ENCODE results near the gene CAV3.

The CAV3 gene

DNA sequence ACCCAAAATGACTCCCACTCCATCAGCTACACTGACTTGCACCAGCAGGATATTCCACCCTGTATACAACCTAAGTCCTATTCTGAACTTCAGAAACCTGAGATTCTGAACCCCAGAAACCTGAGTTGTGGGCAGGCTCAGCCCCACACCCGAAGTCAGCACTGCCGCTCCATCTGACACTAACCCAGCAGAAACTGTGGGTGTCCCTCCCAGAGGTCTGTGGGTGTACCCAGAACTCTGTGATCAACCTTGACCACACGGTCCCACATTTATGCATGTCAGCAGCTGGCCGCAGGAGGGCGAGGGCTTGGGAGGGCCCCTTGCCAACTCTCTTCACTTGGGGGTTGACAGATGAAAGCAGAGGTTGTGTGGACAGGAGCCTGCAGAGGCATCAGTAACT is 26.5 kb downstream of the CAV3 start (continued):
- TF ChIP-seq ZNF211 (tag by site-specific recombination; IDR thresholded peaks at IDR 0.05; ENCODE audit: low read depth): no peak
- TF ChIP-seq KLF8 (tag by site-specific recombination; IDR thresholded peaks at IDR 0.05): no peak
- TF ChIP-seq, protein P1, sequence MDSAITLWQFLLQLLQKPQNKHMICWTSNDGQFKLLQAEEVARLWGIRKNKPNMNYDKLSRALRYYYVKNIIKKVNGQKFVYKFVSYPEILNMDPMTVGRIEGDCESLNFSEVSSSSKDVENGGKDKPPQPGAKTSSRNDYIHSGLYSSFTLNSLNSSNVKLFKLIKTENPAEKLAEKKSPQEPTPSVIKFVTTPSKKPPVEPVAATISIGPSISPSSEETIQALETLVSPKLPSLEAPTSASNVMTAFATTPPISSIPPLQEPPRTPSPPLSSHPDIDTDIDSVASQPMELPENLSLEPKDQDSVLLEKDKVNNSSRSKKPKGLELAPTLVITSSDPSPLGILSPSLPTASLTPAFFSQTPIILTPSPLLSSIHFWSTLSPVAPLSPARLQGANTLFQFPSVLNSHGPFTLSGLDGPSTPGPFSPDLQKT (IDR thresholded peaks at IDR 0.05; ENCODE audit: borderline replicate concordance, low read depth, low read length): no peak
- TF ChIP-seq ZNF426 (tag by site-specific recombination; IDR thresholded peaks at IDR 0.05): no peak
- no peak for TF ChIP-seq ZNF214 (tag by site-specific recombination; IDR thresholded peaks at IDR 0.05; ENCODE audit: borderline replicate concordance)
- TF ChIP-seq ZNF768 (tag by site-specific recombination; IDR thresholded peaks at IDR 0.05): no peak

DNA sequence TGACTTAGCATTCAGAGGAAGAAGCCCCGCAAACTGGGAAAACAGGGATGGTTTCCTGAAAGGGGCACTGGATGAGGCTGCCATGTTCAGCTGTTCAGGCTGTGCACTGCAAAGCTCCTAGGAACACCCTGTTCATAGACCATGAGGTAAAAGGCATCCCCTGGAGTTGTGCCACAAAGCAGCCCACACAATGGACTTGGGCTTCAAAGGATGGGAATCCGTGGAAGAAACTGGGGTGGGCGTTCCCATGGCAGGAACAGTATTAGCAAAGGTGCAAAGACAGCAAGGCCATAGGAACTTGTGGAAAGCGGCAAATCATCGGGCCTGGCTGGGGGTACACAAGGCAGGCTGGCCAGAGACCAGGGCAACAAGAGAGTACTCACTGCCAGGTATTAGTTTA is 26.9 kb downstream of the CAV3 start:
- Histone ChIP-seq H3K27ac (ENCODE audit: extremely low read depth, low read depth, low read length) (no peak overlapping the region), H3K9me3 (ENCODE audit: control insufficient read depth, insufficient read depth, low read depth, low read length) (no peaks in the 10 kb centered on the region), H3K36me3 (ENCODE audit: control insufficient read depth in 2 of 2, insufficient read depth in 1 of 2, low read length in 2 of 2) (no peaks in the 10 kb centered on the region), H3K4me3 (ENCODE audit: low read depth, low read length) (no peak overlapping the region), H3K4me1 (ENCODE audit: control insufficient read depth, insufficient read depth, low read length) (no peaks in the 10 kb centered on the region)
- POLR2A ChIA-PET: no interaction called here
- CTCF ChIA-PET: interaction anchor here (1.0 to 3.8 kb wide), 2 partner anchors 9 to 19 kb away, joined by 3 to 25 read pairs; partner anchors contain the start of gene OXTR
- TF ChIP-seq YY1 (tag by site-specific recombination; IDR thresholded peaks at IDR 0.05) (no peak), ZNF366 (tag by site-specific recombination; conservative IDR thresholded peaks at IDR 0.05) (no peak), ZNF560 (tag by site-specific recombination; IDR thresholded peaks at IDR 0.05; ENCODE audit: borderline replicate concordance) (no peak), HOXD13 (CRISPR knock-in tag; IDR thresholded peaks at IDR 0.05; ENCODE audit: borderline replicate concordance) (no peak), ZNF350 (tag by site-specific recombination; IDR thresholded peaks at IDR 0.05) (no peak), ZNF174 (tag by site-specific recombination; IDR thresholded peaks at IDR 0.05) (no peak), ZNF311 (tag by site-specific recombination; IDR thresholded peaks at IDR 0.05; ENCODE audit: borderline replicate concordance) (no peak), ZNF501 (tag by site-specific recombination; IDR thresholded peaks at IDR 0.05) (no peak)
- TF ChIP-seq, protein P2, sequence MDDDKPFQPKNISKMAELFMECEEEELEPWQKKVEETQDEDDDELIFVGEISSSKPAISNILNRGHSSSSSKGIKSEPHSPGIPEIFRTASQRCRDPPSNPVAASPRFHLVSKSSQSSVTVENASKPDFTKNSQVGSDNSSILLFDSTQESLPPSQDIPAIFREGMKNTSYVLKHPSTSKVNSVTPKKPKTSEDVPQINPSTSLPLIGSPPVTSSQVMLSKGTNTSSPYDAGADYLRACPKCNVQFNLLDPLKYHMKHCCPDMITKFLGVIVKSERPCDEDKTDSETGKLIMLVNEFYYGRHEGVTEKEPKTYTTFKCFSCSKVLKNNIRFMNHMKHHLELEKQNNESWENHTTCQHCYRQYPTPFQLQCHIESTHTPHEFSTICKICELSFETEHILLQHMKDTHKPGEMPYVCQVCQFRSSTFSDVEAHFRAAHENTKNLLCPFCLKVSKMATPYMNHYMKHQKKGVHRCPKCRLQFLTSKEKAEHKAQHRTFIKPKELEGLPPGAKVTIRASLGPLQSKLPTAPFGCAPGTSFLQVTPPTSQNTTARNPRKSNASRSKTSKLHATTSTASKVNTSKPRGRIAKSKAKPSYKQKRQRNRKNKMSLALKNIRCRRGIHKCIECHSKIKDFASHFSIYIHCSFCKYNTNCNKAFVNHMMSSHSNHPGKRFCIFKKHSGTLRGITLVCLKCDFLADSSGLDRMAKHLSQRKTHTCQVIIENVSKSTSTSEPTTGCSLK (tag by site-specific recombination; IDR thresholded peaks at IDR 0.05): no peak
- TF ChIP-seq, protein P3, sequence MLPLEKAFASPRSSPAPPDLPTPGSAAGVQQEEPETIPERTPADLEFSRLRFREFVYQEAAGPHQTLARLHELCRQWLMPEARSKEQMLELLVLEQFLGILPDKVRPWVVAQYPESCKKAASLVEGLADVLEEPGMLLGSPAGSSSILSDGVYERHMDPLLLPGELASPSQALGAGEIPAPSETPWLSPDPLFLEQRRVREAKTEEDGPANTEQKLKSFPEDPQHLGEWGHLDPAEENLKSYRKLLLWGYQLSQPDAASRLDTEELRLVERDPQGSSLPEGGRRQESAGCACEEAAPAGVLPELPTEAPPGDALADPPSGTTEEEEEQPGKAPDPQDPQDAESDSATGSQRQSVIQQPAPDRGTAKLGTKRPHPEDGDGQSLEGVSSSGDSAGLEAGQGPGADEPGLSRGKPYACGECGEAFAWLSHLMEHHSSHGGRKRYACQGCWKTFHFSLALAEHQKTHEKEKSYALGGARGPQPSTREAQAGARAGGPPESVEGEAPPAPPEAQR (tag by site-specific recombination; IDR thresholded peaks at IDR 0.05): no peak
- TF ChIP-seq, protein P4, sequence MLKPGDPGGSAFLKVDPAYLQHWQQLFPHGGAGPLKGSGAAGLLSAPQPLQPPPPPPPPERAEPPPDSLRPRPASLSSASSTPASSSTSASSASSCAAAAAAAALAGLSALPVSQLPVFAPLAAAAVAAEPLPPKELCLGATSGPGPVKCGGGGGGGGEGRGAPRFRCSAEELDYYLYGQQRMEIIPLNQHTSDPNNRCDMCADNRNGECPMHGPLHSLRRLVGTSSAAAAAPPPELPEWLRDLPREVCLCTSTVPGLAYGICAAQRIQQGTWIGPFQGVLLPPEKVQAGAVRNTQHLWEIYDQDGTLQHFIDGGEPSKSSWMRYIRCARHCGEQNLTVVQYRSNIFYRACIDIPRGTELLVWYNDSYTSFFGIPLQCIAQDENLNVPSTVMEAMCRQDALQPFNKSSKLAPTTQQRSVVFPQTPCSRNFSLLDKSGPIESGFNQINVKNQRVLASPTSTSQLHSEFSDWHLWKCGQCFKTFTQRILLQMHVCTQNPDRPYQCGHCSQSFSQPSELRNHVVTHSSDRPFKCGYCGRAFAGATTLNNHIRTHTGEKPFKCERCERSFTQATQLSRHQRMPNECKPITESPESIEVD (tag by site-specific recombination; IDR thresholded peaks at IDR 0.05): no peak
- TF ChIP-seq, protein P5, sequence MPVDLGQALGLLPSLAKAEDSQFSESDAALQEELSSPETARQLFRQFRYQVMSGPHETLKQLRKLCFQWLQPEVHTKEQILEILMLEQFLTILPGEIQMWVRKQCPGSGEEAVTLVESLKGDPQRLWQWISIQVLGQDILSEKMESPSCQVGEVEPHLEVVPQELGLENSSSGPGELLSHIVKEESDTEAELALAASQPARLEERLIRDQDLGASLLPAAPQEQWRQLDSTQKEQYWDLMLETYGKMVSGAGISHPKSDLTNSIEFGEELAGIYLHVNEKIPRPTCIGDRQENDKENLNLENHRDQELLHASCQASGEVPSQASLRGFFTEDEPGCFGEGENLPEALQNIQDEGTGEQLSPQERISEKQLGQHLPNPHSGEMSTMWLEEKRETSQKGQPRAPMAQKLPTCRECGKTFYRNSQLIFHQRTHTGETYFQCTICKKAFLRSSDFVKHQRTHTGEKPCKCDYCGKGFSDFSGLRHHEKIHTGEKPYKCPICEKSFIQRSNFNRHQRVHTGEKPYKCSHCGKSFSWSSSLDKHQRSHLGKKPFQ (tag by site-specific recombination; IDR thresholded peaks at IDR 0.05): no peak
